Neural crest cell (in vitro differentiated cells): ENCODE data around the gene GALNT11. TPM values are rescaled to one million over a fixed set of nuclear protein-coding genes. Genes with fewer than 3 reads are reported as not detected.
"Not testable (repeated sequence)": the region's sequence is repeated elsewhere in the genome, so short reads cannot be mapped to it uniquely, and the experiment has no call there.

ENCODE experiments used
- DNase-seq: peaks from one replicate; pipeline ENCODE4 v3.0.0; 2021; ENCODE audit warnings: low read depth, mixed read lengths, low spot score
- H3K27ac Mint-ChIP-seq: one replicate; pipeline ENCODE4 v1.8.0; 2021; ENCODE audit warnings: mild to moderate bottlenecking, mixed read lengths; ENCODE audit not compliant: unreplicated experiment
- H3K27me3 Mint-ChIP-seq: 2 replicates; pipeline ENCODE4 v1.8.0; 2021; ENCODE audit warnings: low read depth, mild to moderate bottlenecking, mixed read lengths
- H3K36me3 Mint-ChIP-seq: 2 replicates; pipeline ENCODE4 v1.8.0; 2021; ENCODE audit warnings: low read depth, mild to moderate bottlenecking, mixed read lengths
- H3K4me1 Mint-ChIP-seq: 2 replicates; pipeline ENCODE4 v1.8.0; 2021; ENCODE audit warnings: mixed read lengths
- H3K4me3 Mint-ChIP-seq: one replicate; pipeline ENCODE4 v1.8.0; 2021; ENCODE audit warnings: mild to moderate bottlenecking, mixed read lengths
- H3K9me3 Mint-ChIP-seq: 2 replicates; pipeline ENCODE4 v1.8.0; 2021; ENCODE audit warnings: mixed read lengths
- total RNA-seq: library from RNA; stranded (reverse); gene quantifications from 2 replicates; pipeline ENCODE4 v1.2.1, GENCODE V29; 2021
- TF ChIP-seq, protein P1 (sequence below): fragments of 200-600 bp; sonication (generic); conservative IDR thresholded peaks from 2 replicates; pipeline ENCODE4 v1.5.0; 2021; ENCODE audit warnings: antibody characterized with exemption, mild to moderate bottlenecking

GALNT11 gene
- total RNA-seq, 1 donor from 2014 or later = 30.6 TPM

- DNase-seq = no peak
- TF ChIP-seq, protein P1, sequence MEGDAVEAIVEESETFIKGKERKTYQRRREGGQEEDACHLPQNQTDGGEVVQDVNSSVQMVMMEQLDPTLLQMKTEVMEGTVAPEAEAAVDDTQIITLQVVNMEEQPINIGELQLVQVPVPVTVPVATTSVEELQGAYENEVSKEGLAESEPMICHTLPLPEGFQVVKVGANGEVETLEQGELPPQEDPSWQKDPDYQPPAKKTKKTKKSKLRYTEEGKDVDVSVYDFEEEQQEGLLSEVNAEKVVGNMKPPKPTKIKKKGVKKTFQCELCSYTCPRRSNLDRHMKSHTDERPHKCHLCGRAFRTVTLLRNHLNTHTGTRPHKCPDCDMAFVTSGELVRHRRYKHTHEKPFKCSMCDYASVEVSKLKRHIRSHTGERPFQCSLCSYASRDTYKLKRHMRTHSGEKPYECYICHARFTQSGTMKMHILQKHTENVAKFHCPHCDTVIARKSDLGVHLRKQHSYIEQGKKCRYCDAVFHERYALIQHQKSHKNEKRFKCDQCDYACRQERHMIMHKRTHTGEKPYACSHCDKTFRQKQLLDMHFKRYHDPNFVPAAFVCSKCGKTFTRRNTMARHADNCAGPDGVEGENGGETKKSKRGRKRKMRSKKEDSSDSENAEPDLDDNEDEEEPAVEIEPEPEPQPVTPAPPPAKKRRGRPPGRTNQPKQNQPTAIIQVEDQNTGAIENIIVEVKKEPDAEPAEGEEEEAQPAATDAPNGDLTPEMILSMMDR = no peak
- H3K4me1 Mint-ChIP-seq = peaks cover 52% of the 10 kb centered on the region
- no peak overlapping the region for H3K27ac Mint-ChIP-seq
- H3K4me3 Mint-ChIP-seq = no peak overlapping the region
- H3K9me3 Mint-ChIP-seq = no peaks in the 10 kb centered on the region
- no peaks in the 10 kb centered on the region for H3K27me3 Mint-ChIP-seq
- H3K36me3 Mint-ChIP-seq = peaks cover 6% of the 10 kb centered on the region
These were observed 51.8 kb downstream of the GALNT11 start for GRCh38 chr7:152076940-152077933.

- no peaks in the 10 kb centered on the region for H3K27me3 Mint-ChIP-seq
- TF ChIP-seq, protein P1 = no peak
- no peaks in the 10 kb centered on the region for H3K9me3 Mint-ChIP-seq
- no peak overlapping the region for H3K27ac Mint-ChIP-seq
- no peak overlapping the region for H3K4me3 Mint-ChIP-seq
- peaks cover 4% of the 10 kb centered on the region for H3K36me3 Mint-ChIP-seq
- DNase-seq = no peak
- H3K4me1 Mint-ChIP-seq = peaks cover 54% of the 10 kb centered on the region
These were observed 52.6 kb downstream of the GALNT11 start for GRCh38 chr7:152078025-152078424.

- Mint-ChIP-seq H3K4me1 (peaks cover 49% of the 10 kb centered on the region), H3K27ac (no peak overlapping the region), H3K4me3 (no peak overlapping the region), H3K36me3 (peaks cover 4% of the 10 kb centered on the region), H3K9me3 (no peaks in the 10 kb centered on the region), H3K27me3 (no peaks in the 10 kb centered on the region)
- DNase-seq = no peak
- TF ChIP-seq, protein P1 = no peak
These were observed 53.3 kb downstream of the GALNT11 start for GRCh38 chr7:152078786-152079185.

- H3K36me3 Mint-ChIP-seq = peaks cover 6% of the 10 kb centered on the region
- H3K4me3 Mint-ChIP-seq = no peak overlapping the region
- no peak overlapping the region for H3K27ac Mint-ChIP-seq
- TF ChIP-seq, protein P1 = no peak
- H3K9me3 Mint-ChIP-seq = peaks cover 2% of the 10 kb centered on the region
- DNase-seq = no peak
- no peaks in the 10 kb centered on the region for H3K27me3 Mint-ChIP-seq
- peaks cover 46% of the 10 kb centered on the region for H3K4me1 Mint-ChIP-seq
These were observed 55.6 kb downstream of the GALNT11 start for GRCh38 chr7:152081088-152081487.

DNA sequence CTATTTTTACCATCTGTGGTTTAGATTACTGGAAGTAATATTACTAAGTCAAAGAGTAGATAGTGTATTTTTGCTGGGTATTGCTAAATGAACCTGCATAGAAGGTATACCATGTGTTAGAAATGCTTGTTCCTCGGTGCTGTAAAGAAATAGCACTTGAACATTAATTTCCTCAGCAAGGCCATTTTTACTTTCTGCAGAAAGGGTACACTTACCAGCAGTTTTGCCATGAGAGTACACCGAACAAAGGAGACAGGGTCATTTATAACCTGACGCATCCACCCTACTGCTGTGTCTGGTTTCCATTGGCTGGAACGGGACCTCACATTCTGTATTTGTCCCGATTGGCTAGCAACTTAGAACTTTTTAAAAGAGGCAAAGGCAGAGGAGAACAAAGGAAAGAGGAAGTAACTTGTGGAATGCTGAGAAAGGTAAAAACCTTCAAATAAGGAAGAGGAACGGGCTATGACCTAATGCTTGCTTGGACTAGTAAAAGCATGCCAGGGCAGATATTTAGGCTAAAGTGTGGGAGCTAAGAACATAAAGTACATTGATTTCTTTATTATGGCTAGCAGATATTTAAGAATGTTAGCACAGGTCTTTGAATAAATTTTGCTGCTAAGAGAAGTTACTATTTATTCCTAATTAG is 56.7 kb downstream of the GALNT11 start:
- DNase-seq, H3K4me3 Mint-ChIP-seq, H3K27ac Mint-ChIP-seq, H3K9me3 Mint-ChIP-seq, H3K27me3 Mint-ChIP-seq, H3K36me3 Mint-ChIP-seq: not testable (repeated sequence)
- H3K4me1 Mint-ChIP-seq = peaks cover 46% of the 10 kb centered on the region

- Mint-ChIP-seq H3K27ac (no peak overlapping the region), H3K4me1 (peaks cover 37% of the 10 kb centered on the region), H3K4me3 (no peak overlapping the region), H3K9me3 (peaks cover 14% of the 10 kb centered on the region), H3K36me3 (peaks cover 23% of the 10 kb centered on the region), H3K27me3 (no peaks in the 10 kb centered on the region)
- TF ChIP-seq, protein P1 = no peak
- no peak for DNase-seq
These were observed 59.7 kb downstream of the GALNT11 start for GRCh38 chr7:152085131-152085530.
